HCT116 (cell line): ENCODE measurements around the gene KCTD4.

Source experiments
- CTCF ChIP-seq, 3 experiments: fragments of 200-600 bp in 1 of 3; sonication (generic) in 1 of 3; IDR thresholded peaks in 2 of 3; conservative IDR thresholded peaks in 1 of 3; 2 replicates each; pipeline ENCODE4 v1.5.1; 2012 to 2017; ENCODE audit warnings: low read depth in 2 of 3, low read length in 2 of 3, antibody characterized with exemption in 1 of 3, borderline replicate concordance in 1 of 3, control low read depth in 1 of 3, mild to moderate bottlenecking in 1 of 3, mixed read lengths in 1 of 3, mixed run types in 1 of 3, moderate library complexity in 1 of 3; ENCODE audit not compliant: insufficient read depth in 1 of 3
- TF ChIP-seq, protein P1 (sequence below): IDR thresholded peaks from 2 replicates; pipeline ENCODE4 v1.6.1; 2012; ENCODE audit warnings: low read depth

- TF ChIP-seq CTCF (IDR thresholded peaks at IDR 0.05 in 2 of 3, conservative IDR thresholded peaks at IDR 0.05 in 1 of 3; ENCODE audit: borderline replicate concordance in 1 of 3, insufficient read depth in 1 of 3, low read depth in 2 of 3, low read length in 2 of 3): no peak
- TF ChIP-seq, protein P1, sequence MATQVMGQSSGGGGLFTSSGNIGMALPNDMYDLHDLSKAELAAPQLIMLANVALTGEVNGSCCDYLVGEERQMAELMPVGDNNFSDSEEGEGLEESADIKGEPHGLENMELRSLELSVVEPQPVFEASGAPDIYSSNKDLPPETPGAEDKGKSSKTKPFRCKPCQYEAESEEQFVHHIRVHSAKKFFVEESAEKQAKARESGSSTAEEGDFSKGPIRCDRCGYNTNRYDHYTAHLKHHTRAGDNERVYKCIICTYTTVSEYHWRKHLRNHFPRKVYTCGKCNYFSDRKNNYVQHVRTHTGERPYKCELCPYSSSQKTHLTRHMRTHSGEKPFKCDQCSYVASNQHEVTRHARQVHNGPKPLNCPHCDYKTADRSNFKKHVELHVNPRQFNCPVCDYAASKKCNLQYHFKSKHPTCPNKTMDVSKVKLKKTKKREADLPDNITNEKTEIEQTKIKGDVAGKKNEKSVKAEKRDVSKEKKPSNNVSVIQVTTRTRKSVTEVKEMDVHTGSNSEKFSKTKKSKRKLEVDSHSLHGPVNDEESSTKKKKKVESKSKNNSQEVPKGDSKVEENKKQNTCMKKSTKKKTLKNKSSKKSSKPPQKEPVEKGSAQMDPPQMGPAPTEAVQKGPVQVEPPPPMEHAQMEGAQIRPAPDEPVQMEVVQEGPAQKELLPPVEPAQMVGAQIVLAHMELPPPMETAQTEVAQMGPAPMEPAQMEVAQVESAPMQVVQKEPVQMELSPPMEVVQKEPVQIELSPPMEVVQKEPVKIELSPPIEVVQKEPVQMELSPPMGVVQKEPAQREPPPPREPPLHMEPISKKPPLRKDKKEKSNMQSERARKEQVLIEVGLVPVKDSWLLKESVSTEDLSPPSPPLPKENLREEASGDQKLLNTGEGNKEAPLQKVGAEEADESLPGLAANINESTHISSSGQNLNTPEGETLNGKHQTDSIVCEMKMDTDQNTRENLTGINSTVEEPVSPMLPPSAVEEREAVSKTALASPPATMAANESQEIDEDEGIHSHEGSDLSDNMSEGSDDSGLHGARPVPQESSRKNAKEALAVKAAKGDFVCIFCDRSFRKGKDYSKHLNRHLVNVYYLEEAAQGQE: no peak
These were observed at the start of gene KCTD4 for GRCh38 chr13:45200701-45201232.
